Neural cell (in vitro differentiated cells): Measurements from ENCODE around the gene LRRC58. TPM values are rescaled to one million over a fixed set of nuclear protein-coding genes. Genes with fewer than 3 reads are reported as not detected.

Source experiments
- H2AFZ ChIP-seq: fragments of 200-600, 300-800 bp; sonication (generic), shearing (Covaris generic); 2 replicates; pipeline ENCODE4 v1.6.0; 2014; ENCODE audit warnings: low read depth, mild to moderate bottlenecking, antibody characterized with exemption, low read length, moderate library complexity
- H3F3A ChIP-seq: fragments of 200-600 bp; shearing (Covaris generic); 2 replicates; pipeline ENCODE4 v1.6.1; 2016; ENCODE audit warnings: mild to moderate bottlenecking, moderate library complexity, mixed read lengths, antibody characterized with exemption, low read length; ENCODE audit not compliant: insufficient read depth, poor library complexity, severe bottlenecking
- H3K27ac ChIP-seq: fragments of 200-600, 300-800 bp; sonication (generic), shearing (Covaris generic); 2 replicates; pipeline ENCODE4 v1.5.1; 2014; ENCODE audit warnings: mild to moderate bottlenecking, low read length, moderate library complexity
- H3K27me3 ChIP-seq: fragments of 300-800, 200-600 bp; sonication (generic), shearing (Covaris generic); 2 replicates; pipeline ENCODE4 v1.6.0; 2014; ENCODE audit warnings: mild to moderate bottlenecking, low read depth, low read length, moderate library complexity; ENCODE audit not compliant: insufficient read depth
- H3K36me3 ChIP-seq: fragments of 300-800, 200-600 bp; sonication (generic), shearing (Covaris generic); 2 replicates; pipeline ENCODE4 v1.5.1; 2014; ENCODE audit warnings: mild to moderate bottlenecking, antibody characterized with exemption, low read length, moderate library complexity; ENCODE audit not compliant: insufficient read depth
- H3K4me2 ChIP-seq: fragments of 300-800, 200-600 bp; sonication (generic), shearing (Covaris generic); 2 replicates; pipeline ENCODE4 v1.6.0; 2014; ENCODE audit warnings: mild to moderate bottlenecking, low read length
- H3K4me3 ChIP-seq: fragments of 300-800, 200-600 bp; sonication (generic), shearing (Covaris generic); 2 replicates; pipeline ENCODE4 v1.5.1; 2014; ENCODE audit warnings: mild to moderate bottlenecking, low read length, moderate library complexity
- H3K79me2 ChIP-seq: fragments of 200-600 bp; shearing (Covaris generic); replicated peaks from 2 replicates; pipeline ENCODE4 v1.6.0; 2014; ENCODE audit warnings: mild to moderate bottlenecking, low read length, moderate library complexity; ENCODE audit not compliant: insufficient read depth
- H3K9ac ChIP-seq: fragments of 300-800, 200-600 bp; sonication (generic), shearing (Covaris generic); 2 replicates; pipeline ENCODE4 v1.6.1; 2016; ENCODE audit warnings: mild to moderate bottlenecking, low read length, mixed read lengths
- H3K9me2 ChIP-seq: fragments of 200-600 bp; shearing (Covaris generic); 2 replicates; pipeline ENCODE4 v1.6.1; 2016; ENCODE audit warnings: mild to moderate bottlenecking, low read length, mixed read lengths; ENCODE audit not compliant: insufficient read depth
- H3K9me3 ChIP-seq: fragments of 200-600, 300-800 bp; sonication (generic), shearing (Covaris generic); 2 replicates; pipeline ENCODE4 v1.6.1; 2016; ENCODE audit warnings: mild to moderate bottlenecking, mixed run types, low read length, moderate library complexity, mixed read lengths
- H4K20me1 ChIP-seq: fragments of 200-600 bp; shearing (Covaris generic); 2 replicates; pipeline ENCODE4 v1.6.1; 2016; ENCODE audit warnings: mild to moderate bottlenecking, mixed run types; ENCODE audit not compliant: insufficient read depth
- CTCF ChIP-seq: fragments of 450-650 bp; IDR thresholded peaks from 2 replicates; pipeline ENCODE4 v1.5.1; 2014; ENCODE audit warnings: antibody characterized with exemption, mild to moderate bottlenecking, moderate library complexity; ENCODE audit not compliant: poor library complexity, severe bottlenecking
- EP300 ChIP-seq: fragments of 450-650 bp; conservative IDR thresholded peaks from 2 replicates; pipeline ENCODE4 v1.6.1; 2014; ENCODE audit warnings: antibody characterized with exemption, mild to moderate bottlenecking, moderate library complexity; ENCODE audit not compliant: poor library complexity, severe bottlenecking
- EZH2 ChIP-seq: fragments of 200-600, 300-800 bp; shearing (Covaris generic), sonication (generic); IDR thresholded peaks from 2 replicates; pipeline ENCODE4 v1.6.1; 2014; ENCODE audit warnings: antibody characterized with exemption, low read length, borderline replicate concordance, mild to moderate bottlenecking; ENCODE audit not compliant: insufficient read depth, poor library complexity, severe bottlenecking
- MXI1 ChIP-seq: fragments of 450-650 bp; conservative IDR thresholded peaks from 2 replicates; pipeline ENCODE4 v1.6.1; 2014; ENCODE audit warnings: antibody characterized with exemption, mild to moderate bottlenecking; ENCODE audit not compliant: poor library complexity, severe bottlenecking
- POLR2AphosphoS5 ChIP-seq: IDR thresholded peaks from 2 replicates; pipeline ENCODE4 v1.6.1; 2012
- RAD21 ChIP-seq: fragments of 450-650 bp; conservative IDR thresholded peaks from 2 replicates; pipeline ENCODE4 v1.6.1; 2014; ENCODE audit warnings: antibody characterized with exemption, mild to moderate bottlenecking, moderate library complexity
- SMC3 ChIP-seq: fragments of 450-650 bp; conservative IDR thresholded peaks from 2 replicates; pipeline ENCODE4 v1.6.1; 2014; ENCODE audit warnings: antibody characterized with exemption, mild to moderate bottlenecking, moderate library complexity; ENCODE audit not compliant: poor library complexity
- TAF1 ChIP-seq: IDR thresholded peaks from 2 replicates; pipeline ENCODE4 v1.6.1; 2012; ENCODE audit warnings: low read depth
- polyA minus RNA-seq: library from RNA; depleted of rRNA, polyadenylated mRNA; stranded (reverse); fragments of >200 nt; gene quantifications from 2 replicates; pipeline ENCODE4 v1.2.3, GENCODE V29; 2014
- polyA plus RNA-seq: library from polyadenylated mRNA; depleted of rRNA; stranded (reverse); fragments of >200 nt; gene quantifications from 2 replicates; pipeline ENCODE4 v1.2.3, GENCODE V29; 2014
- TF ChIP-seq, protein P1 (sequence below): IDR thresholded peaks from 2 replicates; pipeline ENCODE4 v1.6.1; 2012; ENCODE audit warnings: borderline replicate concordance

LRRC58 gene
- 7.8 and 8.1 TPM in 2 replicates for polyA plus RNA-seq
- polyA minus RNA-seq = 23.9 and 25.4 TPM in 2 replicates

GRCh38 chr3:120348991-120349854 lies at the start of gene LRRC58:
TSS of gene LRRC58 (minus strand) at chr3:120349354. CDS start at chr3:120349243, 111 bp downstream.
- Histone ChIP-seq H3K9me3 (no peaks in the 10 kb centered on the region), H3K79me2 (peaks cover 33% of the 10 kb centered on the region), H3K27me3 (no peaks in the 10 kb centered on the region), H2AFZ (peak within 1 kb of the TSS; percentile 91), H3K9me2 (no peaks in the 10 kb centered on the region), H3K36me3 (no peaks in the 10 kb centered on the region), H3K4me3 (peak within 1 kb of the TSS; percentile 97), H4K20me1 (no peaks in the 10 kb centered on the region), H3F3A (peaks cover 6% of the 10 kb centered on the region), H3K4me2 (peak within 1 kb of the TSS; percentile 98), H3K9ac (peak within 1 kb of the TSS; percentile 86), H3K27ac (peak within 1 kb of the TSS; percentile 82)
- TF ChIP-seq RAD21 (peak; percentile 67), SMC3 (peak; percentile 82), EP300 (peak; percentile 73), EZH2 (no peak), POLR2AphosphoS5 (peak; percentile 73), CTCF (peak; percentile 85), MXI1 (peak; percentile 93), TAF1 (no peak)
- TF ChIP-seq, protein P1, sequence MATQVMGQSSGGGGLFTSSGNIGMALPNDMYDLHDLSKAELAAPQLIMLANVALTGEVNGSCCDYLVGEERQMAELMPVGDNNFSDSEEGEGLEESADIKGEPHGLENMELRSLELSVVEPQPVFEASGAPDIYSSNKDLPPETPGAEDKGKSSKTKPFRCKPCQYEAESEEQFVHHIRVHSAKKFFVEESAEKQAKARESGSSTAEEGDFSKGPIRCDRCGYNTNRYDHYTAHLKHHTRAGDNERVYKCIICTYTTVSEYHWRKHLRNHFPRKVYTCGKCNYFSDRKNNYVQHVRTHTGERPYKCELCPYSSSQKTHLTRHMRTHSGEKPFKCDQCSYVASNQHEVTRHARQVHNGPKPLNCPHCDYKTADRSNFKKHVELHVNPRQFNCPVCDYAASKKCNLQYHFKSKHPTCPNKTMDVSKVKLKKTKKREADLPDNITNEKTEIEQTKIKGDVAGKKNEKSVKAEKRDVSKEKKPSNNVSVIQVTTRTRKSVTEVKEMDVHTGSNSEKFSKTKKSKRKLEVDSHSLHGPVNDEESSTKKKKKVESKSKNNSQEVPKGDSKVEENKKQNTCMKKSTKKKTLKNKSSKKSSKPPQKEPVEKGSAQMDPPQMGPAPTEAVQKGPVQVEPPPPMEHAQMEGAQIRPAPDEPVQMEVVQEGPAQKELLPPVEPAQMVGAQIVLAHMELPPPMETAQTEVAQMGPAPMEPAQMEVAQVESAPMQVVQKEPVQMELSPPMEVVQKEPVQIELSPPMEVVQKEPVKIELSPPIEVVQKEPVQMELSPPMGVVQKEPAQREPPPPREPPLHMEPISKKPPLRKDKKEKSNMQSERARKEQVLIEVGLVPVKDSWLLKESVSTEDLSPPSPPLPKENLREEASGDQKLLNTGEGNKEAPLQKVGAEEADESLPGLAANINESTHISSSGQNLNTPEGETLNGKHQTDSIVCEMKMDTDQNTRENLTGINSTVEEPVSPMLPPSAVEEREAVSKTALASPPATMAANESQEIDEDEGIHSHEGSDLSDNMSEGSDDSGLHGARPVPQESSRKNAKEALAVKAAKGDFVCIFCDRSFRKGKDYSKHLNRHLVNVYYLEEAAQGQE = peak; percentile 57

- Histone ChIP-seq H3K9ac (no peak overlapping the region), H2AFZ (no peak overlapping the region), H3F3A (no peaks in the 10 kb centered on the region), H3K27ac (no peak overlapping the region), H3K4me2 (no peak overlapping the region), H3K36me3 (no peaks in the 10 kb centered on the region), H3K4me3 (no peak overlapping the region), H3K79me2 (no peaks in the 10 kb centered on the region), H3K9me2 (no peaks in the 10 kb centered on the region), H3K9me3 (no peaks in the 10 kb centered on the region), H4K20me1 (no peaks in the 10 kb centered on the region), H3K27me3 (no peaks in the 10 kb centered on the region)
- TF ChIP-seq RAD21 (no peak), TAF1 (no peak), SMC3 (no peak), CTCF (no peak), EZH2 (no peak), MXI1 (no peak), POLR2AphosphoS5 (no peak), EP300 (no peak)
- TF ChIP-seq, protein P1 = no peak
These were observed 47.3 kb upstream of the LRRC58 start for GRCh38 chr3:120396469-120396868.
